ENCODE results near the gene NFASC.

The NFASC gene

DNA sequence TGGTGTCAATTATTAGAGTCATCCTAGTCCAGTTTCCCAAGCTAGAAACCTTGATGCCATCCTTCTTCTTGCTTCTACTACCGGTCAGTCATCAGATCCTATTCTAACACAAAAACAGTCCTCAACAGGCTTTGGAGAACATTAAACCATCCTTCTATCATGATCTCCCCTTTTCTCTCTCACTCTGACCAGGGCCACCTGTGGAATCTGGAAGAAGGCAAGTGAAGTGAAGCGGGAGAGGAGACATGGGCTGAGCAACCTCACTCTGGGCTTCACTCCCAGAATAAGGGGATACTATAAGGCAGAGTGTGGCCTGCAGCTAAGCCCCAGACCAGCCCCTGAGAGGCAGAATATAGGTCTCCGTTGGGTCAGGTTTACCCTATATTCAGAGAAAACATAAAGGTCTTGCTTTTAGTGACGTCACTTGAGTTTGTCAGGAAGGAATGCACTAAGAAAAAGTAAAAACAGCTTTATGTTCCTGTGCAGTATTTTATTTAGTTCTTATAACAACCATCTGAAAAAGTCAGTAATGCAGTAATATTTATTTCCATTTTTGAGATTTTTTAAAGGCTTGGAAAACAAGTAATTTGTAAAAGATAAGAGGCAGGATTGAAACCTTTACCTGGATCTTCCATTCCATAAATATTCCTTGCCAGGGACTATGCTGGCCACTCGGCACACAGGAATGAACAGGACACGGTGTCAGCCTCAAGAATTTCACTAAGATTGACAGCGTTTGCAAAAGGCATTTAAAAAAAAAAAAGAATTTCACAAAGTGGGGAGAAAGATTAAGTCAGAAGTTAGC is 61.3 kb downstream of the NFASC start:
- DNase-seq (ENCODE audit: low spot score): no peak
- TF ChIP-seq, protein P1, sequence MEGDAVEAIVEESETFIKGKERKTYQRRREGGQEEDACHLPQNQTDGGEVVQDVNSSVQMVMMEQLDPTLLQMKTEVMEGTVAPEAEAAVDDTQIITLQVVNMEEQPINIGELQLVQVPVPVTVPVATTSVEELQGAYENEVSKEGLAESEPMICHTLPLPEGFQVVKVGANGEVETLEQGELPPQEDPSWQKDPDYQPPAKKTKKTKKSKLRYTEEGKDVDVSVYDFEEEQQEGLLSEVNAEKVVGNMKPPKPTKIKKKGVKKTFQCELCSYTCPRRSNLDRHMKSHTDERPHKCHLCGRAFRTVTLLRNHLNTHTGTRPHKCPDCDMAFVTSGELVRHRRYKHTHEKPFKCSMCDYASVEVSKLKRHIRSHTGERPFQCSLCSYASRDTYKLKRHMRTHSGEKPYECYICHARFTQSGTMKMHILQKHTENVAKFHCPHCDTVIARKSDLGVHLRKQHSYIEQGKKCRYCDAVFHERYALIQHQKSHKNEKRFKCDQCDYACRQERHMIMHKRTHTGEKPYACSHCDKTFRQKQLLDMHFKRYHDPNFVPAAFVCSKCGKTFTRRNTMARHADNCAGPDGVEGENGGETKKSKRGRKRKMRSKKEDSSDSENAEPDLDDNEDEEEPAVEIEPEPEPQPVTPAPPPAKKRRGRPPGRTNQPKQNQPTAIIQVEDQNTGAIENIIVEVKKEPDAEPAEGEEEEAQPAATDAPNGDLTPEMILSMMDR (IDR thresholded peaks at IDR 0.05; ENCODE audit: extremely low read depth, insufficient read depth, missing control alignments): no peak
- in situ Hi-C loops (cut with MboI; ENCODE audit: low pct_unique_long_range_greater_than_20kb, low sequenced_read_pairs, unreplicated experiment): no loop called here

DNA sequence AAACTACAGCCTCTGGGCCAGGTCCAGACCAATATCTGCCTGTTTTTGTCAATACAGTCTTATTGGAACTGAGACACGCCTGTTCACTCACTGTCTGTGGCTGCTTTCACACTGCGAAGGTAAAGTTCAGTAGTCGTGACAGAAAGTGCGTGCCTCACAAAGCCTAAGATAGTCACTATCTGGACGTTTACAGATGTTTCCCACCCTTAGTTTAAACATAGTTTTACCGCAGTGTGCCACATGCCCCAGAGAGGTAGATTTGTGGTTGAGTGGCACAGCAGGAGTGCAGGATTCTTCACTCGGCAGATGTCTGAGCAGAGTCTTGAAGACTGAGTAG is 61.9 kb downstream of the NFASC start:
- in situ Hi-C loops (cut with MboI; ENCODE audit: low pct_unique_long_range_greater_than_20kb, low sequenced_read_pairs, unreplicated experiment): no loop called here
- TF ChIP-seq, protein P1 (IDR thresholded peaks at IDR 0.05; ENCODE audit: extremely low read depth, insufficient read depth, missing control alignments): no peak
- no peak for DNase-seq (ENCODE audit: low spot score)

DNA sequence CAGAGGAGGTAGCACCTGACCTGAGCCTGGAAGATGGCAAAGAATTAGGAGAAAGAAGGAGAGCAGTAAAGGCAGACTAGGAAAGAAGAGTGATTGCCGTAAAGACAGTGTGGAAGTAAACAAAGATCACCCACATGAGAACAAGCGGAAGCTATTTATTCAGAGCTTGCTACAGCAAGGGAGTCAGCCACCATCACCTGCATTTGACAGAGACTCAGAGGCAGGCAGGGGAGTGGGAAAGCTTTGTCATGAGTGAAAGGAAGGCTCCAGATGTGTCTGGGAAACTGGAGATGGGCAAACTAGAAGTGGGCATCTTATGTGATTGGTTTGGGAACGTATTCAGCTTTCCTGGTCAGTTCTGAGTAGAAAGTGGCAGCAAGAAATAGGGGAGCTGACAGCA is 64.5 kb downstream of the NFASC start:
- DNase-seq (ENCODE audit: low spot score): no peak
- in situ Hi-C loops (cut with MboI; ENCODE audit: low pct_unique_long_range_greater_than_20kb, low sequenced_read_pairs, unreplicated experiment): no loop called here
- TF ChIP-seq, protein P1 (IDR thresholded peaks at IDR 0.05; ENCODE audit: extremely low read depth, insufficient read depth, missing control alignments): no peak

DNA sequence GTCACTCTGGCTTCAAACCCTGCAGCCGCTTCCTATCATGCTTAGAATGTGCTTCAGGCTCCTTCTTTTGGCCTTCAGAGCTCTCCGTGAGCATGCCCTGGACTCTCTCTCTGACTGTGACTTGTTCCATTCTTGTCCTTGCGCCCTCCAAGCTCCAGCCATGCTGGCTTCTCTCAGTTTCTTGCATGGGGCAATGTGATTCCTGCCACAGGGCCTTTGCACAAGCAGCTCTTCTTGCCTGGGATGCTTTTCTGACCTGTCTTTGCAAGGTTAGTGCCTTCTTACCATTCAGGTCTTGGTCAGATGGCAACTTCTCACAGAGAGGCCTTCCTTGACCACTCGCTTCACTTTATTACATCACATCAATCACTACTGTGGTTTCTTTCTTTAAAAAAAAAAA is 66.1 kb downstream of the NFASC start:
- in situ Hi-C loops (cut with MboI; ENCODE audit: low pct_unique_long_range_greater_than_20kb, low sequenced_read_pairs, unreplicated experiment): no loop called here
- TF ChIP-seq, protein P1 (IDR thresholded peaks at IDR 0.05; ENCODE audit: extremely low read depth, insufficient read depth, missing control alignments): no peak
- no peak for DNase-seq (ENCODE audit: low spot score)

DNA sequence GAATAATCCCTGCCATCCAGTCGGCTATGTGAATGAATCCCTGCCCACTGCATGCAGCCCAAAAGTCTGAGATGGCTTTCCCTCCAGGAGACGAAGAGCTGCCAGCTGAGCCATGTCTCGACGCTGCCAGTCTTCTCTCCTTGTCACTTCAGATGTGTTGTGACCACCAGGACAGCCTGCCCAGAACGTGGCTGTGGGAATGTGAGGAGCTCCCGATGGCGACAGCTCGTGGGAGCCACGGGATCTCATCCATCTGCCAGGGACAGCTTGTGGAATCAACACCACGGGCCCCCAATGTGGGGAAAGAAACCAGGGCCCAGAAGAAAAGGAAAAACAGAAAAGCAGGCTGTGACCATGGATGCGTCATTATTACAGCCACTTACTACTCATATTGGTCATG is 67.2 kb downstream of the NFASC start:
- TF ChIP-seq, protein P1 (IDR thresholded peaks at IDR 0.05; ENCODE audit: extremely low read depth, insufficient read depth, missing control alignments): no peak
- in situ Hi-C loops (cut with MboI; ENCODE audit: low pct_unique_long_range_greater_than_20kb, low sequenced_read_pairs, unreplicated experiment): no loop called here

DNA sequence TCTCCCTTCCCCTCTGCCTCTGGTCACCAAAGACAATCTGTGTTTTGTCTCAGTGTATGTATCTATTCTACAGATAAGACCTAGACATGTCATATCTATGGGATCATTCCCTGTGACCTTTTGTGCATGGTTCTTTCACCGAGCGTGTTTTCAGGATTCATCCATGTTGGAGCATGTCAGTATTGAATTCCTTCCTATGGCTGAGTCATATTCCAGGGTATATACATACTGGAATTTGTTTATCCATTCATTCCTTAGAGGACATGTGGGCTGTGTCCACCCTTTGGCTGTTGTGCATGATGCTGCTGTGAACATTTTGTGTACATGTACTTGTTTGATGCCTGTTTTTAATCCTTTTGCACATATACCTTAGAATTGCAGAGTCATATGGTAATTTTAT is 69.9 kb downstream of the NFASC start:
- in situ Hi-C loops (cut with MboI; ENCODE audit: low pct_unique_long_range_greater_than_20kb, low sequenced_read_pairs, unreplicated experiment): no loop called here
- no peak for DNase-seq (ENCODE audit: low spot score)
- TF ChIP-seq, protein P1 (IDR thresholded peaks at IDR 0.05; ENCODE audit: extremely low read depth, insufficient read depth, missing control alignments): no peak

More for the DNA sequence above, 67.2 kb downstream of the NFASC start:
- DNase-seq (ENCODE audit: low spot score): no peak

Measured in GM13977 (cell line).